Measurements from ENCODE around the gene PRRG2.

DNA sequence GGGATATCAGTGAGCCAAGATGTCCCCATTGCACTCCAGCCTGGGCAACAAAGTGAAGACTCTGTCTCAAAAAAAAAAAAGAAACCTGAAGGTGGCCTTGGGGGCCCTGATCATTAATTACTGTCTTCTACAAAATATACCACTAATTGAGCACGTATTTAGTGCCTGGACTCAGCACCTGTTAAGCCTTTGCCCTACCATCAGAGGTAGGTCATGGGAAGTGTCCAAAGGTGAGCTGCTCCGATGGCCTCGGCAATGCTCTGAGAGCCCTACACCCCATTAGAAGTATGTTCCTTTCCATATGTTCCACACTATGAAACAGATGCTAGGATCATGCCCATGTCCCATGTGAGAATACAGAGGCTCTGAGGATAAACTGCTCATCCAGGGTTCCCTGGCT is 21.7 kb upstream of the PRRG2 start:
- TF ChIP-seq GATA1 (IDR thresholded peaks at IDR 0.05; ENCODE audit: low read depth, low read length) (no peak), POLR2A (IDR thresholded peaks at IDR 0.05; ENCODE audit: low read length) (no peak)
